HepG2 (cell line): Measurements from ENCODE around the gene GUCY2C. TPM values are rescaled to one million over a fixed set of nuclear protein-coding genes. Genes with fewer than 3 reads are reported as not detected.

Experiments
- ELF1 ChIP-seq: sonication (generic); formaldehyde crosslinking; IDR thresholded peaks from 2 replicates; pipeline ENCODE4 v1.4.0; 2020; ENCODE audit warnings: missing genetic modification reagents
- ELF4 ChIP-seq: sonication (generic); formaldehyde crosslinking; IDR thresholded peaks from 2 replicates; pipeline ENCODE4 v1.5.0; 2020; ENCODE audit warnings: missing genetic modification reagents, mild to moderate bottlenecking, moderate library complexity, borderline replicate concordance
- ETV5 ChIP-seq: IDR thresholded peaks from 2 replicates; pipeline ENCODE4 v1.6.1; 2018; ENCODE audit warnings: missing biosample characterization, missing genetic modification reagents, inconsistent platforms, borderline replicate concordance
- FOXP4 ChIP-seq: sonication (generic); formaldehyde crosslinking; IDR thresholded peaks from 2 replicates; pipeline ENCODE4 v1.4.0; 2020; ENCODE audit warnings: missing genetic modification reagents
- MIXL1 ChIP-seq: IDR thresholded peaks from 2 replicates; pipeline ENCODE4 v1.6.1; 2016
- SRSF4 ChIP-seq: fragments of 200-400 bp; formaldehyde crosslinking; IDR thresholded peaks from one replicate; pipeline ENCODE4 v1.6.1; 2018; ENCODE audit warnings: mild to moderate bottlenecking, low read depth, low read length, moderate library complexity; ENCODE audit not compliant: poor library complexity, severe bottlenecking
- ZFP36 ChIP-seq: fragments of 150-350 bp; IDR thresholded peaks from 2 replicates; pipeline ENCODE4 v1.6.1; 2018; ENCODE audit warnings: borderline replicate concordance, low read length, low read depth; ENCODE audit not compliant: partially characterized antibody
- ZNF605 ChIP-seq: sonication (generic); formaldehyde crosslinking; IDR thresholded peaks from 2 replicates; pipeline ENCODE4 v1.8.0; 2022; ENCODE audit warnings: mild to moderate bottlenecking, missing genetic modification reagents
- ZNF616 ChIP-seq: sonication (generic); formaldehyde crosslinking; IDR thresholded peaks from 2 replicates; pipeline ENCODE4 v1.5.0; 2020; ENCODE audit warnings: low read depth, mild to moderate bottlenecking, missing genetic modification reagents
- ZNF652 ChIP-seq: IDR thresholded peaks from 2 replicates; pipeline ENCODE4 v1.6.1; 2016; ENCODE audit warnings: low read depth, borderline replicate concordance
- ZNF749 ChIP-seq: sonication (generic); formaldehyde crosslinking; IDR thresholded peaks from 2 replicates; pipeline ENCODE4 v1.8.0; 2022; ENCODE audit warnings: mild to moderate bottlenecking, missing genetic modification reagents, moderate library complexity, borderline replicate concordance
- polyA plus RNA-seq, 8 experiments: library from polyadenylated mRNA; depleted of rRNA in 3 of 8; stranded (reverse) in 7 of 8; unstranded in 1 of 8; fragments of >200 nt; fragmentation: Illumina TruSeq in 4 of 8; extraction: Trizol in 4 of 8; gene quantifications; 2 replicates each; pipeline versions ENCODE4 v1.2.1 to v1.2.3, GENCODE V29; 2011 to 2016; ENCODE audit warnings: low read depth in 4 of 8, missing spikeins in 1 of 8, mixed read lengths in 1 of 8; ENCODE audit not compliant: insufficient read depth in 1 of 8
- total RNA-seq, 5 experiments: library from RNA; depleted of rRNA; stranded (reverse); fragments of >200 nt; fragmentation: Illumina TruSeq; extraction: Trizol; gene quantifications; 2 replicates each; pipeline ENCODE4 v1.2.3, GENCODE V29; 2016; ENCODE audit warnings: low read depth in 1 of 5
- TF ChIP-seq, protein P1 (sequence below): sonication (generic); formaldehyde crosslinking; IDR thresholded peaks from 2 replicates; pipeline ENCODE4 v1.4.0; 2020; ENCODE audit warnings: missing genetic modification reagents, borderline replicate concordance
- TF ChIP-seq, protein P2 (sequence below): IDR thresholded peaks from 2 replicates; pipeline ENCODE4 v1.6.1; 2016; ENCODE audit warnings: low read depth
- TF ChIP-seq, protein P3 (sequence below): sonication (generic); formaldehyde crosslinking; IDR thresholded peaks from 2 replicates; pipeline ENCODE4 v1.4.0; 2020; ENCODE audit warnings: missing genetic modification reagents, borderline replicate concordance

GUCY2C gene
- total and polyA plus RNA-seq, 2 of the 13 experiments (the other 11 are each of a cell fraction or from before 2014, with no cell fraction given), result not detected

DNA sequence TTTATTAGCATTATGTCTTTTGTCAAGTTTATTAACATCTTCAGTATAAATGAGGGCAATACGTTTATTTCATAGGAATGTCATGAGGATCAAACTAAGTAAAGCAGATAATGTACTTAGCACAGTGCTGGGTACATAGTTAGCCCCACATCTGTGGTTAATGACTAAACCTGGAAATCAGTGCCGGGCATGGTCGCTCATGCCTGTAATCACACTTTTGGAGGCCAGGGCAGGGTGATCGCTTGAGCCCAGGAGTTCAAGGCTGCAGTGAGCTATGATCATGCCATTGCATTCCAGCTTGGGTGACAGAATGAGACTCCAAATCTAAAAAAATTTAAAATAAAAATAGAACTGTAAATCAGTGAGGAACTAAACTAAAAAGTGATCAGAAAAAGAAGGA is 44.8 kb upstream of the GUCY2C start (continued):
- TF ChIP-seq, protein P1, sequence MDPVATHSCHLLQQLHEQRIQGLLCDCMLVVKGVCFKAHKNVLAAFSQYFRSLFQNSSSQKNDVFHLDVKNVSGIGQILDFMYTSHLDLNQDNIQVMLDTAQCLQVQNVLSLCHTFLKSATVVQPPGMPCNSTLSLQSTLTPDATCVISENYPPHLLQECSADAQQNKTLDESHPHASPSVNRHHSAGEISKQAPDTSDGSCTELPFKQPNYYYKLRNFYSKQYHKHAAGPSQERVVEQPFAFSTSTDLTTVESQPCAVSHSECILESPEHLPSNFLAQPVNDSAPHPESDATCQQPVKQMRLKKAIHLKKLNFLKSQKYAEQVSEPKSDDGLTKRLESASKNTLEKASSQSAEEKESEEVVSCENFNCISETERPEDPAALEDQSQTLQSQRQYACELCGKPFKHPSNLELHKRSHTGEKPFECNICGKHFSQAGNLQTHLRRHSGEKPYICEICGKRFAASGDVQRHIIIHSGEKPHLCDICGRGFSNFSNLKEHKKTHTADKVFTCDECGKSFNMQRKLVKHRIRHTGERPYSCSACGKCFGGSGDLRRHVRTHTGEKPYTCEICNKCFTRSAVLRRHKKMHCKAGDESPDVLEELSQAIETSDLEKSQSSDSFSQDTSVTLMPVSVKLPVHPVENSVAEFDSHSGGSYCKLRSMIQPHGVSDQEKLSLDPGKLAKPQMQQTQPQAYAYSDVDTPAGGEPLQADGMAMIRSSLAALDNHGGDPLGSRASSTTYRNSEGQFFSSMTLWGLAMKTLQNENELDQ (CRISPR knock-in tag), result no peak
- TF ChIP-seq, protein P2, sequence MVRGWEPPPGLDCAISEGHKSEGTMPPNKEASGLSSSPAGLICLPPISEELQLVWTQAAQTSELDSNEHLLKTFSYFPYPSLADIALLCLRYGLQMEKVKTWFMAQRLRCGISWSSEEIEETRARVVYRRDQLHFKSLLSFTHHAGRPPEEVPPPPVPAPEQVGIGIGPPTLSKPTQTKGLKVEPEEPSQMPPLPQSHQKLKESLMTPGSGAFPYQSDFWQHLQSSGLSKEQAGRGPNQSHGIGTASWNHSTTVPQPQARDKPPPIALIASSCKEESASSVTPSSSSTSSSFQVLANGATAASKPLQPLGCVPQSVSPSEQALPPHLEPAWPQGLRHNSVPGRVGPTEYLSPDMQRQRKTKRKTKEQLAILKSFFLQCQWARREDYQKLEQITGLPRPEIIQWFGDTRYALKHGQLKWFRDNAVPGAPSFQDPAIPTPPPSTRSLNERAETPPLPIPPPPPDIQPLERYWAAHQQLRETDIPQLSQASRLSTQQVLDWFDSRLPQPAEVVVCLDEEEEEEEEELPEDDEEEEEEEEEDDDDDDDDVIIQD (CRISPR knock-in tag), result peak; percentile 70; the same call in 1 of the 2 replicates
- no peak for TF ChIP-seq ELF1
- no peak for TF ChIP-seq ZNF652 (CRISPR knock-in tag)
- no peak for TF ChIP-seq ZFP36
- peak; percentile 51 for TF ChIP-seq FOXP4 (CRISPR knock-in tag)
- peak; percentile 88 for TF ChIP-seq MIXL1 (CRISPR knock-in tag)
- no peak for TF ChIP-seq ELF4
- TF ChIP-seq ZNF749, result no peak
- TF ChIP-seq, protein P3, sequence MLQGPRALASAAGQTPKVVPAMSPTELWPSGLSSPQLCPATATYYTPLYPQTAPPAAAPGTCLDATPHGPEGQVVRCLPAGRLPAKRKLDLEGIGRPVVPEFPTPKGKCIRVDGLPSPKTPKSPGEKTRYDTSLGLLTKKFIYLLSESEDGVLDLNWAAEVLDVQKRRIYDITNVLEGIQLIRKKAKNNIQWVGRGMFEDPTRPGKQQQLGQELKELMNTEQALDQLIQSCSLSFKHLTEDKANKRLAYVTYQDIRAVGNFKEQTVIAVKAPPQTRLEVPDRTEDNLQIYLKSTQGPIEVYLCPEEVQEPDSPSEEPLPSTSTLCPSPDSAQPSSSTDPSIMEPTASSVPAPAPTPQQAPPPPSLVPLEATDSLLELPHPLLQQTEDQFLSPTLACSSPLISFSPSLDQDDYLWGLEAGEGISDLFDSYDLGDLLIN (CRISPR knock-in tag), result no peak
- no peak for TF ChIP-seq ZNF605 (CRISPR knock-in tag)
- no peak for TF ChIP-seq ZNF616 (CRISPR knock-in tag)
- no peak for TF ChIP-seq ETV5 (CRISPR knock-in tag)
- TF ChIP-seq SRSF4, result no peak
